ENCODE results near the gene FBXO42.

DNA sequence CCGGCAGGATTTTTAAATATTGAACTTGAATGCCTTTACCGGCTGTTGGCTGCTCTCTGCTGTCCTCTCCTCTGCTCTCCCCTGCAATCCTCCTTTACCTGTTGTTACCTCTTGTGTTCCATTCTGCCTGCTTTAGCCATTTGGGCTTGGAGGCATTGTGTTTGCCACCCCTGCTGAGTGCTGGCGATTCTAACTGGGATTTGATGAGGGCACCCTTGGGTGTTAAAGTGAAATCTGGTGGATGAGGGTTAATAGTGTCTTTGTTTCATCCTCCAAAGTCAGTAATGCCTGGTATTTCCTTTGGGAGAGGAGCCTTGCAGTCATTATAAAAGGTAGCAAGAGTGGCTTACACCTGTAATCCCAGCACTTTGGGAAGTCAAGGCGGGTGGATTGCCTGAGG is 24.7 kb upstream of the FBXO42 start:
- TF ChIP-seq, protein P1, sequence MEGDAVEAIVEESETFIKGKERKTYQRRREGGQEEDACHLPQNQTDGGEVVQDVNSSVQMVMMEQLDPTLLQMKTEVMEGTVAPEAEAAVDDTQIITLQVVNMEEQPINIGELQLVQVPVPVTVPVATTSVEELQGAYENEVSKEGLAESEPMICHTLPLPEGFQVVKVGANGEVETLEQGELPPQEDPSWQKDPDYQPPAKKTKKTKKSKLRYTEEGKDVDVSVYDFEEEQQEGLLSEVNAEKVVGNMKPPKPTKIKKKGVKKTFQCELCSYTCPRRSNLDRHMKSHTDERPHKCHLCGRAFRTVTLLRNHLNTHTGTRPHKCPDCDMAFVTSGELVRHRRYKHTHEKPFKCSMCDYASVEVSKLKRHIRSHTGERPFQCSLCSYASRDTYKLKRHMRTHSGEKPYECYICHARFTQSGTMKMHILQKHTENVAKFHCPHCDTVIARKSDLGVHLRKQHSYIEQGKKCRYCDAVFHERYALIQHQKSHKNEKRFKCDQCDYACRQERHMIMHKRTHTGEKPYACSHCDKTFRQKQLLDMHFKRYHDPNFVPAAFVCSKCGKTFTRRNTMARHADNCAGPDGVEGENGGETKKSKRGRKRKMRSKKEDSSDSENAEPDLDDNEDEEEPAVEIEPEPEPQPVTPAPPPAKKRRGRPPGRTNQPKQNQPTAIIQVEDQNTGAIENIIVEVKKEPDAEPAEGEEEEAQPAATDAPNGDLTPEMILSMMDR (conservative IDR thresholded peaks at IDR 0.05 in 1 of 2, IDR thresholded peaks at IDR 0.05 in 1 of 2; ENCODE audit: low read depth in 1 of 2, low read length in 2 of 2): no peak
- TF ChIP-seq EZH2 (IDR thresholded peaks at IDR 0.05; ENCODE audit: low read length, missing control alignments): no peak
